HG02588 (cell line): Measurements from ENCODE around the gene PRCP.

Source experiments
- ATAC-seq: cut with Tn5 transposase; IDR thresholded peaks from one replicate; pipeline ENCODE4 v1.9.1; 2021; ENCODE audit warnings: mild to moderate bottlenecking, moderate library complexity; ENCODE audit not compliant: unreplicated experiment

The PRCP gene

DNA sequence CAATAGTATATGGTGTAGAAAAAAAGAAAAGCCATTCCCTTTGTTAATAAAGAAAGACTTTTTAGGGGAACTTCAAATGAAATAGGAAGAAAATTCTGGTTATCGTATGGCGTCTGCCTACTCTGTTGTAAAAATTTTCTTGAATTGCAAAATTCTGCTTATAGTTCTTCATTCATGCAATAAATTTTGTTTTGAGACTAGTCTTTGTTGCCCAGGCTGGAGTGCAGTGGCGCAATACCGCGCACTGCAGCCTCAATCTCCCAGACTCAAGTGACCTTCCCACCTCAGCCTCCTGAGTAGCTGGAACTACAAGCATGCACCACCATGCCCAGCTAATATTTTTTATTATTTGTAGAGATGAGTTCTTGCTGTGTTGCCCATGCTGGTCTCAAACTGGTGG is 7.1 kb upstream of the PRCP start:
- ATAC-seq, result no peak

DNA sequence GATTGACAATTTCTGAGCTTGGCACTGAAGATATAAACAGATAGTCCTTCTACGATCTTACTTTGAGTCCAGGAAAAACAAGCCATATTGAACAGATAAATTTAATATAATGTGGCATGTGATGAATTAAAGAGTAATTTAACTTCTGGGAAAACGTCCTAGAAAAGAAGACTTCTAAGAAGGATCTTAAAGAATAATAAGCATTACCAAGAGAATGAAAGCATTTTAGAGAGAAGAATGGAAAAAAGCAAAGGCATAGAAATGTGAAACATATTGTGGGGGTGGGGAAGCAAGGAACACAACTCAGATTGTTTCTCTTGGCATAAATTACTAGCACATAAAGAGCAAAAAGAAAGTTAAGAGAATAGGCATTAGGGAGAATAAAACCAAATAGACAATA is 6.7 kb upstream of the PRCP start:
- no peak for ATAC-seq

- ATAC-seq, result no peak
Observed at GRCh38 chr11:82906236-82906635, 6.0 kb upstream of the PRCP start.

DNA sequence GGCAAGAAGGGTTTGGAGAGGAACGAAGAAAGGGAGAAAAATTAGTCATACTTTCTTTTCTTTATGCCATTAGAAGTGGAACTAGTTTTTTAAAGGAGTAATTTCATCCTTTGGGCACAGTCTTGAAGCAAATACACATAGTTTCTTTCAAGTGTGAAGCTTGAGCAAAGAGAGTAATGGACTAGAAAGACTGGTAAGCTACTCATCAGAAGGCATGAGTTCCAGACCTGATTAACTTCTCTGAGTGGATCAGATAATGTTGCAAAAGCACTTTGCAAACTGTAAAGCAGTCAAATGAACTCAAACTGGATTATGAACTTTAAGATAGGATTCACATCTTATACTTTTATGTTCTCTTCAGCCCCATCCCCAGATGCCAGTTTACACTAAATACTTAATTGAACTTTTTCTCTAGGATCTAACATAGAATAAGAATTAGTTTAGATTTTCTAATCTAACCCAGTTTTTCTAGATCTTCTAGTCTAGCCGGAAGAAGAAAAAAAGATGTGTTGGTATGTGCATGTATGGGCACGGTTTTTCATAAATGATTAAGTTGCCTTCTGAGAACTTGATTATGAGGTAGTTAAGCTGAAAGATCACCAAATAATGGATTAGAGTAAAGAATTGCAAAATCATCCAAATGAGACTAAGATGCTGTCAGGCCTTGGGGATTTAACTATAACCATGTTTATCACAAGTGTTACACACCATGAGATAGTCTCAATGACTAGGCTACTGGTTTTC is 3.8 kb upstream of the PRCP start:
- ATAC-seq, result no peak

- ATAC-seq, result no peak
Observed at GRCh38 chr11:82902880-82903279, 2.6 kb upstream of the PRCP start.

DNA sequence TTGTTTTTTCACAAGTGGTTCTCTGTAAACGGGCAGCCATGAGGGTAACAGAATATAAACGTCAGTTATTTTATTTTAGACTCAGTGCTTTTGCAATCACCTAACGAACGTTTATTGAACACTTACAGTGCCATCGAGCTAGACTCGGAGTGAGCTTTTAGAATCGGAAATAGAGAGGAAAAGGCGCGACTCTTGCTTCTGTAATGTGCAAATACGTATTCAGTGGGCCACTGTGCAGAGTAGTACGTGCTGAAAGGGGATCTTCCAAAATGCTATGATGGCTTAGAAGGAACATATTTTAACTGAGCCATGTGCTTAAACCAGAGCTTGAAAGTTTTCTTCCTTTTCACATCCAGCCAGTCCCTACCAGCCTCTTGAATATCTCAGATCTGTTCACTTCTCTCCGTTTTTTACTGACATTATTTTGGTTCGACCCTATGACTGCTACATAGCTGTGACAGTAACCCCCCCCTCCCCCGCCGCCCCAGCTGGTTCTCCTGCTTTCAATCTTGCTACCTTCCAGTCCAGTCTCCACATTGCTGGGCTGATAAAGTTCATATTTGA is 1.8 kb upstream of the PRCP start:
- ATAC-seq, result no peak

DNA sequence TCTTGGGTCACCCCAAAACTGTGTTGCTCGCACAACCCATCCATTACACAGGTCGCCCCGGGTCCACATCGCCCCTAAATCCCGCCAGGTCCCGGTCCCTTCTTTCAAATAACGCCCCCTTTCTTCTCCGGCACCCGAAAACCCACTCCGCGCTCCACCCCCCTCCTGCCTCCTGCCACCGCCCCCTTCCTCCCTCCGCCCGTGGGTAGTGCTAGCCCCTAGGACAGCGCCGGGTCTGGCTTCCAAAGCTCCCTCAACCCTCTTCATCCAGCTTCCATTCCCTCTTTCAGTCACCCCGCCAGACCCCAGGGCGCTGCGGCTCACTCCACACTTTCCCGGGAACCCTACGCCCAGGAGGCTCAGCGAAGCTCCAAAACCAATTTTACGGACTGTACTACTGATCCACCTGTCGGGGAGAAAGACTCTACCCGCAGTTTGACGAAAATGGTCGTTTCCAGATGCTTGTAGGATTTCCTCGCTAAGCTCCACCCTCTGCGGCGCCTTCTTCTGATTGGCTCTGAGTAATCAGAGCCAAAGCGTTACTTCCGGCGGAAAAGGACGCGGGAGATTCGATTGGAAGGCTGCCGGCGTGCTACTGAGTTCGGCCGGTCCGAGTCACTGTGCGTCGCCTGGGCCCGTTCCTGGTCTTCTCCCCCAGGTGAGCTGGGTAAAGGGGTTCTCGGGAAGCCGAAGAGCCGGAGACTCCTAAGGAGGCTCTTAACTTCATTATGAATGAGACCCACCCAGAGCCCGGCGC is 1.1 kb upstream of the PRCP start, which contains the start of gene DDIAS:
Gene DDIAS (plus strand): TSS at position 572 of the 757 bp plus-strand sequence. CDS start 13,003 bp downstream, outside the sequence.
- peak; percentile 66 for ATAC-seq

DNA sequence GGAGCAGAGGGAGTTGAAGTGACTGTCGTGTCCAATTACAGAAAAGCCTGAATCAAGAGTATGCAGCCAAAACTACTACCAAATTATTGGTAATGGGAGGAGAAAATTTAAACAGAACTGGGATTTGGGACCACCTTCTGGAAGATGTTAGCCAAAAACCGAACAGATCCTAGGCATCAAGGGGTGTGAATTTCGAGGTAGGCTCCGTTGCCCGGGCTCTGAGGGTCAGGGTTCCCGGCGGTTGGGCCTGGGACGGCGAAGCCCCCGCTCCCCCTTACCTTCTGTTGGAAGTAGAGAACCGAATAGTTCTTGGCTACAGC is 313 bp downstream of the PRCP start:
- no peak for ATAC-seq

DNA sequence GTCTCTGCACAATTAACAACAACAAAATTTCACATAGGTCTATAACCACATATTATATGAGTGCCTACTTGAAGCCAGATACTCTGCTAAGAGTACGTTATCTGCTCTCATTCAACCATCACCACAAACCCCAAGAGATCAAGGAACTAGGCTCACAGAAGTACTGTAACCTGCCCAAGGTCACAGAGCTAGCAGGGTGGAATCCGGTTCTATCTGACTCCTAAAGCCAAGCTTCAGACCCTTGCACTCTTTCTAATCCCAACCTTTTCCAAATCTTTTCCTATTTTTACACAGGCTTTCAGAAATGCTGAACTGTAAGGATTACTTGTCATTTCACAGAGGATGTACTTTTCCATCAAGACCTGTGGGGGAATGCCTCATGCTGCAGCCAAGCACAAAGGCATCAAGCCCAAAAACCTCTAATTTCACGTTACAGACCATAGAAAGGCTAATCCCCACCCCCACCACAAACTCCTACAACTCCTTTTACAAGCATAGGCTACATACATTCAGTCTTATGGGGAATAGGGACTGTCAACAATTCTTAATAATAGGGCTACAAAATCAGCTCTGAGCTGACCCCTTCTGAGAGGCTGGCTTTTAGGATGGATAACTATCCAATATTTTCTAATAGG is 927 bp downstream of the PRCP start:
- ATAC-seq, result no peak

DNA sequence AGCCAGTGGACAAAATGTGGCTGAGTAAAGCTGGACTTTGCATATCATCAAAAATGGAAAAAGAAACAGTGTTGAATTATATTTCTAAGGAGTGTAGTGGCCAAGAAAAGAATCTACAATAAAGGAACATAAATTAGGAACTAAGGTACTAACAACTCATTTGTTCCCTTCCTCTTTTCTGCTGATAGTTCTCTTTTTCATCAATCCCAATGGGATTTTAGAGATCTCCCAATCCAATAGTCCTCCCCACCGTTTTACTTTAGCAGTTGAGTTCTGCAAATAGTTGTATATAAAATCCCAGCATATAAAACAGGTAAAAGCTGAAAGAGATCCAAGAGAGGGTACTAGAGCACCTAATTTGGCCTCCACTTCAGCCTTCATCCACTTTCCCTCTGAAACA is 2.0 kb downstream of the PRCP start:
- ATAC-seq, result no peak

DNA sequence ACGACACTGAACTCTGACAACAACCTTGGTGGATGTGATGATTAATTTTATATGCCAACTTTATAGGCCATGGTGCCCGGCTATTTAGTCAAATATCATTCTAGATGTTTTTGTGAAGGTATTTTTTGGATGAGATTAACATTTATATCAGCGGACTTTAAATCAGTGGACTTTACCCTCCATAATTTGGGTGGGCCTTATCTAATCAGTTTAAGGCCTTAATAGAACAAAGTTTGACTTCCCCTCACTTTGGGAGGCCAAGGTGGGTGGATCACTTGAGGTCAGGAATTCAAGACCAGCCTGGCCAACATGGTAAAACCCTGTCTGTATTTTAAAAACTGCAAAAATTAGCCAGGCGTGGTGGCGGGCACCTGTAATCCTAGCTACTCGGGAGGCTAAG is 4.0 kb downstream of the PRCP start:
- ATAC-seq, result no peak

DNA sequence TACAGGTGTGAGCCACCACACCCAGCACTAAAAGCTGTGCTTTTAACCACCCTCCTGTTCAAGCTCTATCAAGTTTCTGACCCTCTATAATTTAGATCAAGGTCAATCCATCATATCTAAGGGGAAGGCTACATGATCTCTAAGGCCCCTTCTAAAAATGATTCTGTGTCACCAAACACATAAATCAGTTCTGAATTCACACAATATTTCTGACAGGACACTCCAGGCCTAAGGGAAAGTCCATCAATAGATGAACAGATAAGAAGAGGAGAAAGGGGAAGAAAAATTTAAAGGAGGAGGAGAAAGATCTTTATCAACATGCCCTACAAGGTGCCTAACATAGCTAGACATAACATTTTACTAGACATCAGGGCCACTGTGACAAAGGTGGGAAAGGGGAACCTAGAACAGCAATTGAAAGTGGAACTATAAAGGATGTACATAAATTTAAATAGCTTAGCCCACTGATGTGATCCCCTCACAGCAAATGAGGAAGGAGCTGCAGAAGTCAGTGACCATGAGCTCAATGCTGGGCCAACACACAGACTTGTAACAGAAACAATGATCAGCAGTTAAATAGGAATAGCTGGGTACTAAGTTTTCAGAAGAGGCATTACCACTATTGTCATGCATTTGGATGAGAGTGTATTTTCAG is 4.7 kb downstream of the PRCP start:
- no peak for ATAC-seq

DNA sequence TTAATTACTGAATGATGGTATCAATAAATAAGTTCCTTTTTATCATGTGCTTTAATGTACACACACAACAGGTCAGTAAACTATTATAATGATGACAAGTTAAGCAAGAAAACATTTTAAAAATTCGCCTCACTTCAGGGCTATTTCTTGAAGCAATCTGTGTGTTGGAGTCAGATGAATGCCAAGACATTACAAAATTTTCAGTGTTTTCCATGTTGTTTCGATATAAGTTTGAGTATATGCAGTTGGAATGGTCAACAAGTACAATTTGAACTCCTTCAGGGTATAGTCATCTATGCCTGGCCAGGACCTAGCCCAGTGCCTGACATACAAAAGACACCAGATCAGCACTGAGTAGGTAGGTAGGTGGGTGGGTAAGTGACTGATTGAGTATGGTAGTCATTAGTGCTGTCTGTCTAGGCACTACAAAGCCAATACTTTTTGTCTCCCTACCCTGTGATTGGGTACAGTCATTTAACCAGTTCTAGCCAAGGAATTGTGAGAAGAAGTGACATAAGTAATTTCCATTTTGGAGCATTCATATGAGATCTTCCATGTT is 7.5 kb downstream of the PRCP start:
- no peak for ATAC-seq

DNA sequence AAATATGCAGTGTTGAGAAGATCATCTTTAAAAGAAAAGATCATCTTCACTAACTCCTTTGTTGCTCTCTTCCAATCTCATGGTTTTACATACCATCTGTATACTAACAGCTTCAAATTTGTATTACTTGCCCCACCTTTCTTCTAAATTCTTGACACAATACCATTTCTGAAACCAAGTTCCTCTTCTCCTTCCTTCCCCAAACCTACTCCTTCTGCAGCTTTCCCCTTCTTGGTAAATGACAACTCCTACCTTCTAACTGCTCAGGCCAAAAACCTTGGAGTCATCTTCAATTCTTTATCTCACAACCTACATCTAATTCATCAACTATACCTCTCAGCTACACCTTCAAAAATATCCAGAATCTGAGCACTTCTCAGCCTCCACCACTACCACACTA is 9.3 kb downstream of the PRCP start:
- no peak for ATAC-seq

- ATAC-seq, result no peak
Observed at GRCh38 chr11:82890002-82890341, 10.3 kb downstream of the PRCP start.

- no peak for ATAC-seq
Observed at GRCh38 chr11:82889133-82890001, 10.9 kb downstream of the PRCP start.

GRCh38 chr11:82883853-82884252 is 16.4 kb downstream of the PRCP start:
- ATAC-seq, result no peak

GRCh38 chr11:82874646-82875523 is 25.3 kb downstream of the PRCP start:
- no peak for ATAC-seq

GRCh38 chr11:82873919-82874333 is 26.3 kb downstream of the PRCP start:
- no peak for ATAC-seq
